Bronchial epithelial cell (primary cell): ENCODE results near the gene ARL6IP4. TPM values are rescaled to one million over a fixed set of nuclear protein-coding genes. Genes with fewer than 3 reads are reported as not detected.

Experiments
- DNase-seq: peaks from one replicate; pipeline ENCODE4 v3.0.0-alpha.2; 2010; ENCODE audit warnings: low read depth
- FAIRE-seq: peaks from 2 replicates; lab custom pipeline; 2011; peaks lifted over from hg19 to GRCh38; lab: Jason Lieb, UNC
- H3K27me3 ChIP-seq: 2 replicates; pipeline ENCODE4 v1.5.1; 2011; ENCODE audit warnings: low read length; ENCODE audit not compliant: control insufficient read depth, insufficient read depth
- H3K36me3 ChIP-seq: 2 replicates; pipeline ENCODE4 v1.5.1; 2011; ENCODE audit warnings: low read length; ENCODE audit not compliant: control insufficient read depth, insufficient read depth
- H3K4me3 ChIP-seq: 2 replicates; pipeline ENCODE4 v1.5.1; 2011; ENCODE audit warnings: mild to moderate bottlenecking, low read depth, low read length, control low read depth
- total RNA-seq: library from RNA; depleted of rRNA; stranded (reverse); fragments of >200 nt; gene quantifications from 2 replicates; pipeline ENCODE4 v1.2.1, GENCODE V29; 2014
- TF ChIP-seq, protein P1 (sequence below): IDR thresholded peaks from 2 replicates; pipeline ENCODE4 v1.5.1; 2011; ENCODE audit warnings: mild to moderate bottlenecking, moderate library complexity, low read length, control low read depth, inconsistent platforms; ENCODE audit not compliant: insufficient read depth, severe bottlenecking

Gene ARL6IP4
- total RNA-seq, 1 donor from 2014 or later: 158 TPM

DNA sequence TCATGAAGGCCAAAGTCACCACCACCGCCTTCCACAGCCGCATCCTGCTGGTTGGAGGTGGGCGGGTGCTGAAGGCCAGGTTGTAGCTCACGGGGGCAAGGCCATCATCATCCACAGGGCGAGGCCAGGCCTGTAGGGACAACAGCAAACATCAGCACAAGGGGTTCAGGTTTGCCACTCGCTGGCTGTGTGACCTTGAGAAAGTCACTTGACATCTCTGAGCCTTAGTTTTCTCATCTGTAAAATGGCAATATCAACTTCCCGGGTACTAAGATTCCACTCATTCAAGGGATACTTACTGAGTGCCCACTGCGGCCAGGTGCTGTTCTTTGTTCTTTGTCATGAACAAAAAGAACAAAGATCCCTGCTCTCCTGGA, 20.3 kb upstream of the ARL6IP4 start:
- Histone ChIP-seq H3K27me3 (no peaks in the 10 kb centered on the region), H3K36me3 (peaks cover 2% of the 10 kb centered on the region), H3K4me3 (no peak overlapping the region)
- FAIRE-seq (no peak), DNase-seq (no peak)
- TF ChIP-seq, protein P1, sequence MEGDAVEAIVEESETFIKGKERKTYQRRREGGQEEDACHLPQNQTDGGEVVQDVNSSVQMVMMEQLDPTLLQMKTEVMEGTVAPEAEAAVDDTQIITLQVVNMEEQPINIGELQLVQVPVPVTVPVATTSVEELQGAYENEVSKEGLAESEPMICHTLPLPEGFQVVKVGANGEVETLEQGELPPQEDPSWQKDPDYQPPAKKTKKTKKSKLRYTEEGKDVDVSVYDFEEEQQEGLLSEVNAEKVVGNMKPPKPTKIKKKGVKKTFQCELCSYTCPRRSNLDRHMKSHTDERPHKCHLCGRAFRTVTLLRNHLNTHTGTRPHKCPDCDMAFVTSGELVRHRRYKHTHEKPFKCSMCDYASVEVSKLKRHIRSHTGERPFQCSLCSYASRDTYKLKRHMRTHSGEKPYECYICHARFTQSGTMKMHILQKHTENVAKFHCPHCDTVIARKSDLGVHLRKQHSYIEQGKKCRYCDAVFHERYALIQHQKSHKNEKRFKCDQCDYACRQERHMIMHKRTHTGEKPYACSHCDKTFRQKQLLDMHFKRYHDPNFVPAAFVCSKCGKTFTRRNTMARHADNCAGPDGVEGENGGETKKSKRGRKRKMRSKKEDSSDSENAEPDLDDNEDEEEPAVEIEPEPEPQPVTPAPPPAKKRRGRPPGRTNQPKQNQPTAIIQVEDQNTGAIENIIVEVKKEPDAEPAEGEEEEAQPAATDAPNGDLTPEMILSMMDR: no peak

GRCh38 chr12:122961531-122962329, 18.8 kb upstream of the ARL6IP4 start:
- Histone ChIP-seq H3K4me3 (no peak overlapping the region), H3K36me3 (peaks cover 2% of the 10 kb centered on the region), H3K27me3 (no peaks in the 10 kb centered on the region)
- DNase-seq (peak; percentile 47), FAIRE-seq (no peak)
- TF ChIP-seq, protein P1: no peak

- TF ChIP-seq, protein P1: no peak
These were observed 16.6 kb upstream of the ARL6IP4 start for GRCh38 chr12:122963941-122964265.

DNA sequence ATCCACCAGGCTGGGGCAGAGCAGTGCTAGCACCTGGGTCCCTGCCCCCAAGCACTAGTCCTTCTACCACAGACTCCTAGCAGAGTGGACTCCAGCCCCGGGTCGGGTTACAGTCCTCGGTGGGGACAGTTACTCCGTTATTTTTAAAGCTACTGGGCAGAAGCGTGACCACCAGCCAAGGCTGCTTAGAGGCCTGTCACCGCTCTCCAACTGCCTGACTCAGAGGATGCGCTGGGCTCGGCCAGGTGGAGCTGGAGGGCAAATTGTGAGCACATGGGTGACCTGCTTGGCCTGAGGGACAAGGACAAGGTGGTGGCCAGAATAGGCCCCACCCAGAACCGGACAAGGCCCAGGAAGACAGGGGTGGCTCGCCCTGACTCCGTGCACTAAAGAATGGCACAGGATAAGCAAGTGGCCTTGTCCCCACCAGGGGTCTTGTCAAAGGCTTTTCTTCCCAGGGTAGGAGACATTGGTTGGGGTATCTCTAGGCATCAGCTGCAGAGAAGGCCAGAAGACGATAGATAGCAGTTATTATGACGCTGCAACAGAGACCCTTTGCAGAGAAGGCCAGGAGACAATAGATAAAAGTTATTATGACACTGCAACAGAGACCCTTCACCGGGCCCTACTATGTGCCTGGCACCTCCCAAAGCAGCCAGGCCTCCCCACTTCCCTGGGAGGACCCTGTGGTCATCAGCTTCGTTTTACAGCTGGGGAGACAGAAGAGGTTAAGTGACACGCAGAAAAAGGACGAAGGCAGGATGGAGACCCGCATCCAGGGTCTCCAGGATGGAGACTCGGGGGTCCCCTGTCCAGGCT, 15.8 kb upstream of the ARL6IP4 start:
- TF ChIP-seq, protein P1: no peak
- Histone ChIP-seq H3K4me3 (no peak overlapping the region), H3K27me3 (no peaks in the 10 kb centered on the region), H3K36me3 (no peaks in the 10 kb centered on the region)
- FAIRE-seq (no peak), DNase-seq (no peak)

More at GRCh38 chr12:122963941-122964265, 16.6 kb upstream of the ARL6IP4 start:
- H3K27me3 ChIP-seq: no peaks in the 10 kb centered on the region
- no peaks in the 10 kb centered on the region for H3K36me3 ChIP-seq
- FAIRE-seq: no peak
- H3K4me3 ChIP-seq: no peak overlapping the region
- DNase-seq: no peak

- DNase-seq: no peak
- no peak for FAIRE-seq
- no peaks in the 10 kb centered on the region for H3K36me3 ChIP-seq
- TF ChIP-seq, protein P1: no peak
- no peaks in the 10 kb centered on the region for H3K27me3 ChIP-seq
- peak overlapping the region; percentile 63 for H3K4me3 ChIP-seq
These were observed 15.1 kb upstream of the ARL6IP4 start for GRCh38 chr12:122965321-122965751.
